T-helper 2 cell treated with Interferon-gamma antibody and Interleukin-4, amounts not matched to agents 100 ng/mL and 5 ng/mL, for 36 hours (primary cell): Measurements from ENCODE around the gene GPRASP2. TPM values are rescaled to one million over a fixed set of nuclear protein-coding genes. Genes with fewer than 3 reads are reported as not detected.
"Not testable (repeated sequence)": the region's sequence is repeated elsewhere in the genome, so short reads cannot be mapped to it uniquely, and the experiment has no call there.

Experiments used
- intact Hi-C: fragments of 100-400 bp; cut with micrococcal nuclease; formaldehyde crosslinking; loops from one replicate; pipeline ENCODE4 v1.15.1; 2023
- total RNA-seq: library from RNA; stranded (reverse); gene quantifications from 2 replicates; pipeline ENCODE4 v1.2.3, GENCODE V29; 2022

GPRASP2 gene
- total RNA-seq = 0.25 and 0.30 TPM in 2 replicates

DNA sequence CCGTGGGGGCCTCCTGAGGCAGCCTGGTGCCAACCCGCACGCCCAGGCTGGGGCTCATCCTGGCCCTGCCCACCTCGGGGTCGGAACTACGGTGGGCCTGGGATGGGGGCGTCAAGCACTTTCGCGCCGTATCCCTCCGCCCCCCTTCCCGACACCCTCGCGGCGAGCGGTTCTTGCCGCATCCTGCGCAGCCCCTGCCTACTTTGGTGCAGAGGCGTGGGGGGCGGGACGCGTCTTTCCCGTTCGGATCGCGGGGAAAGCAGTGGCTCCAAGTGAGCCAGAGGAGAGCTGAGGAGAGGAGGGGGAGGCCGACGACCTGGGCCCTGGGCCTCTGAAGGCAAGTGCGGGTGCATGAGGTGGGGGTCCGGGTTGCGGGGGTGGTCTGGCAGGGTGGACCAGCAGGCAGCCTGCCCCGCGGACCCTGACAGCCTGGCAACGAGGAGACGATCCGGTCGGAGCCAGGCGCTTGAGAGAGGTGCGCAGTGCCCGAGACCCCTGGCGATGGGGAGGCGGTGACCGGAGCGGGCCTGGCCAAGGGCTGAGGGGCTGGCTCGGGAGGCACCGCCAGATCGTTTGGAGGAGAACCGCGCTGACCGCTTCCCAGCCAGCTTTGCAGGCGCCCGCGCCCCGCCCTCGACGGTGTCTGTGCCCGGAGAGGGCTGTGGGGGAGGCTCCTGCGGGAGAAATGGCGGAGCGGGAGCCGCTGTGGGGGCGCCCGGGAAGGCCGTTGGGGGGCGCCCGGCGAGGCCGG, at the start of gene GPRASP2:
Gene GPRASP2 (plus strand): TSS at position 233 of the 751 bp plus-strand sequence. CDS start 2,422 bp downstream, outside the sequence.
- intact Hi-C loops = no loop called here

DNA sequence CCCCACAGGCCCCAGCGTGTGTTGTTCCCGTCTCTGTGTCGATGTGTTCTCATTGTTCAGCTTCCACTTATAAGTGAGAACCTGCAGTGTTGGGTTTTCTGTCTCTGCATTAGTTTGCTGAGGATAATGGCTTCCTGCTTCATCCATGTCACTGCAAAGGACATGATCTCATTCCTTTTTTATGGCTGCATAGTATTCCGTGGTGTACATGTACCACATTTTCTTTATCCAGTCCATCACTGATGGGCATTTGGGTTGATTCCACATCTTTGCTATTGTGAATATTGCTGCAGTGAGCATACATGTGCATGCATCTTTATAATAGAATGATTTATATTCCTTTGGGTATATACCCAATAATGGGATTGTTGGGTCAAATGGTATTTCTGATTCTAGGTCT, 48.4 kb upstream of the GPRASP2 start:
- intact Hi-C loops = not testable (repeated sequence)

DNA sequence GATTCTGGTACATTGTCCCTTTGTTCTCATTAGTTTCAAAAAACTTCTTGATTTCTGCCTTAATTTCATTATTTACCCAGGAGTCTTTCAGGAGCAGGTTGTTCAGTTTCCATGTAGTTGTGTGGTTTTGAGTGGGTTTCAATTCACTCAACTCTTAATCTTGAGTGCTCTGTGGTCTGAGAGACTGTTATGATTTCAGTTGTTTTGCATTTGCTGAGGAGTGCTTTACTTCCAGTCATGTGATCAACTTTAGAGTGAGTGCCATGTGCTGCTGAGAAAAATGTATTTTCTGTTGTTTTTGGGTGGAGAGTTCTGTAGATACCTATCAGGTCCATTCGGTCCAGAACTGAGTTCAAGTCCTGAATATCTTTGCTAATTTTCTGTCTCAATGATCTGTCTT, 45.2 kb upstream of the GPRASP2 start:
- intact Hi-C loops = not testable (repeated sequence)

- intact Hi-C loops = no loop called here
These were observed 42.7 kb upstream of the GPRASP2 start for GRCh38 chrX:102669526-102669925.

GRCh38 chrX:102672856-102673255, 39.4 kb upstream of the GPRASP2 start:
- intact Hi-C loops = no loop called here

DNA sequence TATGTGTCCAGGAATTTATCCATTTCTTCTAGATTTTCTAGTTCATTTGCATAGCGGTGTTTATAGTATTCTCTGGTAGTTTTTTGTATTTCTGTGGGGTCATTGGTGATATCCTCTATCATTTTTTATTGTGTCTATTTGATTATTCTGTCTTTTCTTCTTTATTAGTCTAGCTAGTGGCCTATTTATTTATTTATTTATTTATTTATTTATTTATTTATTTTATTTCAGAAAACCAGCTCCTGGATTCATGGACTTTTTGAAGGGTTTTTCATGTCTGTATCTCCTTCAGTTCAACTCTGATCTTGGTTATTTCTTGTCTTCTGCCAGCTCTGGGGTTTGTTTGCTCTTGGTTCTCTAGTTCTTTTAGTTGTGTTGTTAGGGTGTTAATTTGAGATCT, 34.8 kb upstream of the GPRASP2 start:
- intact Hi-C loops = not testable (repeated sequence)

- intact Hi-C loops = no loop called here
These were observed 27.3 kb upstream of the GPRASP2 start for GRCh38 chrX:102684772-102685520.

GRCh38 chrX:102694749-102695148, 17.5 kb upstream of the GPRASP2 start:
- intact Hi-C loops = no loop called here

DNA sequence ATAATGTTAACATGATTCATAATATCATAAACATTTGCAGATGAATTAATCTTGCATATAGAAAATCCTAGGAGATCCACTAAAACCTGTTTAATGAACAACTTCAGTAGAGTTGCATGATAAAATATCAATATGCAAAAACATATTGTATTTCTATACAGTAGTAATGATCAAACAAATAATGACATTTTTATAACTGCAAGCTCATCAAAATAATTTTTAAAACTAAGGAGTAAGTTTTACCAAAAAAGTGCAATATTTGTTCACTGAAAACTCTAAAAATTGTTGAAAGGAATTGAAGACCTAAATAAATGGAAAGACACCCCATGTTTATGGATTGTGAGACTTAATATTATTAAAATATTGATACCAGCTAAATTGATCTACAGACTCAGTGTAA, 15.9 kb upstream of the GPRASP2 start:
- intact Hi-C loops = no loop called here

- intact Hi-C loops = no loop called here
These were observed 14.8 kb upstream of the GPRASP2 start for GRCh38 chrX:102697494-102697893.

GRCh38 chrX:102708900-102709299, 3.3 kb upstream of the GPRASP2 start:
- intact Hi-C loops = no loop called here

DNA sequence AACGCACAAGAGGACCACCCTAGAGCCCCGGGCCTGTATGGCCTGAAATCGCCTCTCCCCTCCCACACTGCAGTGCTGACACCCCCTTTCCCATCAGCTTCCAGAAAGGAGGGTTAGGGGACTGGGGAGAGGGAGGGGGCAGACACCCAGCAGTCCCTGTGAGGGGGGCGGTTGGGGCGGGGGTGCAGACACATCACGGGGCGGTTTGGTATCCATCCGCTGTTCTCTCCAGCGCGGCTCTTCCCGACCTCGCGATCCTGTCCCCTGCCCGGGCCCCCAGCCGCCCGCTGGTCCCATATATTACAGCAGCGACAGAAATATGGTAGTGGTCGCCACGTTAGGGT, 404 bp upstream of the GPRASP2 start:
- intact Hi-C loops = no loop called here

DNA sequence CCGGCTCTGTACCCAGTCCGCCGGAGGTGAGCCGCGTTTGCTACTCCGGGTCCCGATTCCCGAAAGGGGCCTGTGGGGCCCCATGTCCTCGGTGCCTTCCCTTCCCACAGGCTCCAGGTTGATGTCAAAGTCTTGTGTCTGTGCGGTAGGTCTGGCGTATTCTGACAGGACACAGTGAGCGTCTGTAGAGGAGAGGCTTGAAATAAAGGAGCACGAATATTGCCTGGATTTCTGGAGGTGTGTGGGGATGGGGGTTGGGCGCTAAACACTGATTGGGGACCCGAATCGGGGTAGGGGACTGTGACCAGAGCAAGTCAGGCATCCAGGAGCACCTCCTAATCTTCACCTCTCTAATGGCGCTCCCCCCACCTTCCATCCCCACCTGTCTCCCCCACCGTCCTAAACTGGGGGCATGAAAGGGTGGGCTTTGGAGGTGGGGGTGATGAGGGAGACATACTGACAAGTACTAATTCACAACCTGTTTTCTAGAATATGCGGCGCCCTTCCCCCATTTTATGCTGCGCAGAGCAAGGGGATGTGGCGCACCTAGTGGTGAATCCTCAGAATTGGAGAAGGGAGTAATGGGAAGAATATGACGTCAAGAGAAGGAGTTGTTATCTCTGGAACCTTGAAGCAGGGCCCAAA, 855 bp downstream of the GPRASP2 start:
- intact Hi-C loops = no loop called here

DNA sequence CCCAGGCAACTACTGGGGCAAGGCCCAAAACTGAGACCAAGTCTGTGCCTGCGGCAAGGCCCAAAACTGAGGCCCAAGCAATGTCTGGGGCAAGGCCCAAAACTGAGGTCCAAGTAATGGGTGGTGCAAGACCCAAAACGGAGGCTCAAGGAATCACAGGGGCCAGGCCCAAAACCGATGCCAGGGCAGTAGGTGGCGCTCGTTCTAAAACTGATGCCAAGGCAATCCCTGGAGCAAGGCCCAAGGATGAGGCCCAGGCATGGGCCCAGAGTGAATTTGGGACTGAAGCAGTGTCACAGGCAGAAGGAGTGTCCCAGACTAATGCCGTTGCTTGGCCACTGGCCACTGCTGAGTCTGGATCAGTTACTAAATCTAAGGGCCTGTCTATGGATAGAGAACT, 2.7 kb downstream of the GPRASP2 start:
- intact Hi-C loops = no loop called here

DNA sequence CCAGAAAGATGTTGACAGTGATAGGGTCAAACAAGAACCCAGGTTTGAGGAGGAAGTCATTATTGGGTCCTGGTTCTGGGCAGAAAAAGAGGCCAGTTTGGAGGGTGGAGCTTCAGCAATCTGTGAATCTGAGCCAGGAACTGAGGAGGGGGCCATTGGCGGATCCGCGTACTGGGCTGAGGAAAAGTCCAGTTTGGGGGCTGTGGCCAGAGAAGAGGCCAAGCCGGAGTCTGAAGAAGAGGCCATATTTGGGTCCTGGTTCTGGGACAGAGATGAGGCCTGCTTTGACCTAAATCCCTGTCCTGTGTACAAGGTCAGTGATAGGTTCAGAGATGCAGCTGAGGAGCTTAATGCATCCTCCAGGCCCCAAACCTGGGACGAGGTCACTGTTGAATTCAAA, 3.7 kb downstream of the GPRASP2 start:
- intact Hi-C loops = no loop called here

DNA sequence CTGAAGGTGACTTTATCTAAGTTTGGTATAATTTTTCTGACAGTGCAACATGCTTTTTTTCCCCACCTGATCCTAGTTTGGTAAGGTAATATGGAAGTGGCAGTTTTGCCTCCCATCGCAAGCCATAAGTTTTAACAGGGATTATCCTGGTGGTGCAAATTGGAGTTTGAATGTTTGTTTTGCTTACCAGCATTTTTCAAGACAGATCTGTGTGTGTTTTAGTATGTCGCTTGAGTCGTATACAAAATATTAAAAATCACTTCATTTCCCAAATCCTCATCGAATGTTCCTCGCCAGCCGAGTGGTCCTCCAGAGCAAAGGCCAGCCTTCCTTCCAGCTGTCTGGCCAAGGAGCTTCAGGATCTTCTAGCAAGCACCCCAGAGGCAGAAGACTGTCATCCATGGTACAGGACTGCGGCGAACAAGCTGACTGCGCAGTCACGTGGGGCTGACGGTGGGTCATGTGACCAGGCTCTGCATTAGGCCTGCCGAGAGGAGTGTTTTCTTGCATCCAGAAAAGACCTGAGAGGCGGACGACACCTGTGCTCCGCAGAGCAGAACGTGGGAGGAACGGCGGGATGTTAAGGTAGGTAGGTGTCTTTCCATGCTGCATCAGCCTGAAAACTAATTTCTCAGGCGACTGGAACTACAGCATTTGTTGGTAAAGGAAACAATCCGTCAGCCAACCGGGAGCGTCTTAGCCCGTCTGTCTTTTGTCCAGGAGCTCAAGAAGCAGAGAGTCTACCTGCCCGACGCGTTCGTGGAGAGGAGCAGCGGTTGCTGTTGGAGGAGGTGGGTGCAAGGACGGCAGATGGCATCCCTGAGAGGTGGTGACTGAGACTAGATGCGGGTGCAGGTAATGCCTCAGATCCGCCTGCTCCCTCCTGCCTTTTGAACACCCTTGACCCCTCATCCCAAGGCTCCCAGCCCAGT, 8.3 kb downstream of the GPRASP2 start, which contains the start of gene GPRASP3:
Gene GPRASP3 (plus strand): TSS at position 507 of the 932 bp plus-strand sequence. CDS start 28,253 bp downstream, outside the sequence.
- intact Hi-C loops = loop anchor here (2.0 to 10.0 kb wide), 3 partner anchors 48 to 122 kb away; partner anchors contain the start of genes ARMCX5 and GPRASP1

DNA sequence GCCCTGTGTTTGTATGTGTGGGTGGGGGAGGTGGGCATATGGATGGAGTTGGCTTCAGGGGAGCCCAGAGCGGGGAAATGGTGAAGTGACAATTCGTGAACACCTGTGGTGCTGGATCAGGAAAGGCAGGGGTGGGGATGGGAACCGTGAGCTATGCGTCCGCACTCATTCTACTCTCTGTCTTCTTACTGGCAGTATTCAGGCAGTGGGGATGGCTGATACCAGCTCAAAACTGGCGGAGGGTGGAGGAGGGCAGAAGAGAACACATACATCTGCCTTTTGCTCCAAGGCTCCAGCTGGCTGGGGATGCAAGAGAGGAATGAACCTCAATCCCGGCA, 8.9 kb downstream of the GPRASP2 start:
- intact Hi-C loops = loop anchor here (2.0 to 10.0 kb wide), 3 partner anchors 48 to 122 kb away; partner anchors contain the start of genes ARMCX5 and GPRASP1

DNA sequence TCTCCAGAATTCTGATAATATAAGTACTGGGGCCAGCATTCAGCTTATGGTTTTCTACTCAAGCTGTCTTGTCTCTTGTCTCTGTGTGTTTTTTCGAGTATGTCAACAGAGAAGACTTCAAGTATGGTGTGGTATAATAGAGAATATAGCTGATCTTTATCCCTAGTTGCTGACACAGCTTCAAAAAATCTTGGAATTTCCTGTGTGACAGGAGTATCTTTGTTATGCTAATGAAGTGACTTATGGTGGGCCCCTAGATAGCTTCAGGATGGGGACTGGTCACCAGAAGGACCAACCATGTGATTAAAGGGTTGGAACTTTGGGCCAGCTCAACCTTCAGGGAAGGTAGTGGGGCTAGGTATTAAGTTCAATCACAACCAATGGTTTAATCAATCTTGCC, 11.2 kb downstream of the GPRASP2 start:
- intact Hi-C loops = loop anchor here (10.0 kb wide), 1 partner anchor 69 kb away; the partner anchor contains the start of gene GPRASP1

GRCh38 chrX:102727761-102728160, 15.5 kb downstream of the GPRASP2 start:
- intact Hi-C loops = loop anchor here (10.0 kb wide), 1 partner anchor 73 kb away; the partner anchor contains the start of gene GPRASP1

DNA sequence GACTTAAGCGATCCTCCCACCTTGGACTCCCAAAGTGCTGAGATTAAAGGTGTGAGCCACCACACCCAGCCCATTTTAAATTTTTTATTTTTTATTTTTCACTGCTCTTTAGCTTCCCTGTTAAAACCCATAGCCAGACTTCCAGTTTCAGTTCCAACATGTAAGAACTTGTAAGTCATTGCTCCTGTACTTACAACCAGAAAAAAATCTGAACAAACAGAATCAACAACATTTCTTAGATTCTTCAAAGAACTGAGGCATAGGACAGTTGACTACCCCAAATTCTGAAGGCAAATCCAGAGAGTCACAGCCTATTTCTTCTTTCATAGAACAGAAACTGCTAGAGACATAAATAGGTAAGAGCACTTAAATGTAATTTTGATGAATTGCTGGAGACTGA, 16.4 kb downstream of the GPRASP2 start:
- intact Hi-C loops = loop anchor here (10.0 kb wide), 1 partner anchor 74 kb away; the partner anchor contains the start of gene GPRASP1

DNA sequence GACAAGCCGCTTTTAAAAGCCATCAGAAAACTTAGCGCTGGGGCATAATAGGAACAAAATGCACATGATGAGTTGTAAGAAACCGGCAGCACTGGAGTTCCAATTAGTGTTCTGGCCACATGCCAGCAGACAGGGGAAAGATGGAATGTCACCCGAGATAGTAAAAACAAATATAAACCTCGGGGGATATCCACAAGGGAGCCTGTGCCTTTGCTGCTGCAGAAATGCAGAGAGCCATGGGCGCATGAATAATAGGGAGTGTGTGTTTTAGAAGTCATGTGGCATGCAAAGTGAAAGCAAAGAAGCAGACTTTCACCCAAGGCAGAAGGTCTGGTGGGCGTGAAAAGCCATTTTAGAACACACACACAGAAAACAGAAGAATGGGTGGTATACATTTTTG, 27.4 kb downstream of the GPRASP2 start:
- intact Hi-C loops = no loop called here
